SU-DHL-6 (cell line): ENCODE measurements around the gene R3HDM2.

Experiments
- H2AFZ ChIP-seq: fragments of 200-600 bp; sonication (generic); 2 replicates; pipeline ENCODE4 v1.6.1; 2014; ENCODE audit warnings: low read depth, mild to moderate bottlenecking, moderate library complexity, mixed read lengths, antibody characterized with exemption, low read length; ENCODE audit not compliant: severe bottlenecking
- H3F3A ChIP-seq: fragments of 200-600 bp; shearing (Covaris generic); 2 replicates; pipeline ENCODE4 v1.6.0; 2016; ENCODE audit warnings: antibody characterized with exemption, mild to moderate bottlenecking; ENCODE audit not compliant: insufficient read depth
- H3K27ac ChIP-seq: fragments of 200-600 bp; sonication (generic); 2 replicates; pipeline ENCODE4 v1.5.1; 2016; ENCODE audit warnings: low read depth, mild to moderate bottlenecking, low read length, moderate library complexity, mixed read lengths
- H3K27me3 ChIP-seq: fragments of 200-600 bp; sonication (generic), shearing (Covaris generic); 2 replicates; pipeline ENCODE4 v1.6.0; 2014; ENCODE audit warnings: mild to moderate bottlenecking, low read length
- H3K36me3 ChIP-seq: fragments of 200-600 bp; sonication (generic); 2 replicates; pipeline ENCODE4 v1.6.1; 2014; ENCODE audit warnings: mild to moderate bottlenecking, low read length, mixed read lengths
- H3K4me2 ChIP-seq: fragments of 300-600, 200-600 bp; shearing (Covaris generic), sonication (generic); 2 replicates; pipeline ENCODE4 v1.6.0; 2014; ENCODE audit warnings: low read length, low read depth, mild to moderate bottlenecking; ENCODE audit not compliant: poor library complexity, severe bottlenecking
- H3K4me3 ChIP-seq: fragments of 200-600 bp; sonication (generic); 2 replicates; pipeline ENCODE4 v1.5.1; 2014; ENCODE audit warnings: antibody characterized with exemption, low read length, mild to moderate bottlenecking, mixed read lengths; ENCODE audit not compliant: insufficient read depth, poor library complexity, severe bottlenecking
- H3K79me2 ChIP-seq: fragments of 200-600 bp; sonication (generic); 2 replicates; pipeline ENCODE4 v1.6.1; 2014; ENCODE audit warnings: mild to moderate bottlenecking, low read length, moderate library complexity; ENCODE audit not compliant: insufficient read depth
- H3K9ac ChIP-seq: fragments of 200-600 bp; sonication (generic); 2 replicates; pipeline ENCODE4 v1.7.0; 2014; ENCODE audit warnings: mild to moderate bottlenecking, low read length
- H3K9me2 ChIP-seq: fragments of 200-600 bp; sonication (generic); replicated peaks from 2 replicates; pipeline ENCODE4 v1.6.1; 2014; ENCODE audit warnings: low read length; ENCODE audit not compliant: insufficient read depth
- H3K9me3 ChIP-seq: fragments of 200-600 bp; sonication (generic); 2 replicates; pipeline ENCODE4 v1.6.1; 2014; ENCODE audit warnings: low read length, mixed read lengths; ENCODE audit not compliant: insufficient read depth
- H4K20me1 ChIP-seq: fragments of 200-600 bp; sonication (generic); 2 replicates; pipeline ENCODE4 v1.6.1; 2014; ENCODE audit warnings: low read depth, mild to moderate bottlenecking, antibody characterized with exemption, low read length, moderate library complexity, mixed read lengths
- EZH2phosphoT487 ChIP-seq: fragments of 200-600 bp; sonication (generic), shearing (Covaris generic); conservative IDR thresholded peaks from 2 replicates; pipeline ENCODE4 v1.6.1; 2018; ENCODE audit warnings: mild to moderate bottlenecking, antibody characterized with exemption, low read length, moderate library complexity, mixed read lengths
- TF ChIP-seq, protein P1 (sequence below): fragments of 200-600 bp; sonication (generic); IDR thresholded peaks from one replicate; pipeline ENCODE4 v1.5.1; 2017; ENCODE audit warnings: antibody characterized with exemption, mild to moderate bottlenecking, low read length, moderate library complexity; ENCODE audit not compliant: insufficient read depth, poor library complexity, severe bottlenecking

R3HDM2 gene

DNA sequence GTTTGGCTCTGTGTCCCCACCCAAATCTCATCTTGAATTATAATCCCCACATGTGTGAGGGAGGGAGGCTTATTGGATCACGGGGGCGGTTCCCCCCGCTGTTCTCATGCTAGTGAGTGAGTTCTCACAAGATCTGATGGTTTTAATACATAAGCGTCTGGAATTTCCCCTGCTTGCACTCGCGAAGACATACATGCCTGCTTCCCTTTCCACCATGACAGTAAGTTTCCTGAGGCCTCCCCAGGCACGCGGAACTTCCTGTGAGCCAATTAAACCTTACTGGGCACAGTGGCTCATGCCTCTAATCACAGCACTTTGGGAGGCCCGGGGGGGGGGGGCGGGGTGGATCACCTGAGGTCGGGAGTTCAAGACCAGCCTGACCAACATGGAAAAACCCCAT, 60.8 kb downstream of the R3HDM2 start:
- Histone ChIP-seq H3F3A (no peaks in the 10 kb centered on the region), H4K20me1 (no peaks in the 10 kb centered on the region), H3K9me2 (no peaks in the 10 kb centered on the region), H3K4me2 (no peak overlapping the region), H3K9me3 (no peaks in the 10 kb centered on the region), H3K9ac (no peak overlapping the region), H3K79me2 (peaks cover 10% of the 10 kb centered on the region), H3K4me3 (no peak overlapping the region), H2AFZ (no peak overlapping the region), H3K27ac (no peak overlapping the region), H3K36me3 (peaks cover 2% of the 10 kb centered on the region; the same call in 1 of the 2 replicates), H3K27me3 (no peaks in the 10 kb centered on the region)
- no peak for TF ChIP-seq EZH2phosphoT487
- TF ChIP-seq, protein P1, sequence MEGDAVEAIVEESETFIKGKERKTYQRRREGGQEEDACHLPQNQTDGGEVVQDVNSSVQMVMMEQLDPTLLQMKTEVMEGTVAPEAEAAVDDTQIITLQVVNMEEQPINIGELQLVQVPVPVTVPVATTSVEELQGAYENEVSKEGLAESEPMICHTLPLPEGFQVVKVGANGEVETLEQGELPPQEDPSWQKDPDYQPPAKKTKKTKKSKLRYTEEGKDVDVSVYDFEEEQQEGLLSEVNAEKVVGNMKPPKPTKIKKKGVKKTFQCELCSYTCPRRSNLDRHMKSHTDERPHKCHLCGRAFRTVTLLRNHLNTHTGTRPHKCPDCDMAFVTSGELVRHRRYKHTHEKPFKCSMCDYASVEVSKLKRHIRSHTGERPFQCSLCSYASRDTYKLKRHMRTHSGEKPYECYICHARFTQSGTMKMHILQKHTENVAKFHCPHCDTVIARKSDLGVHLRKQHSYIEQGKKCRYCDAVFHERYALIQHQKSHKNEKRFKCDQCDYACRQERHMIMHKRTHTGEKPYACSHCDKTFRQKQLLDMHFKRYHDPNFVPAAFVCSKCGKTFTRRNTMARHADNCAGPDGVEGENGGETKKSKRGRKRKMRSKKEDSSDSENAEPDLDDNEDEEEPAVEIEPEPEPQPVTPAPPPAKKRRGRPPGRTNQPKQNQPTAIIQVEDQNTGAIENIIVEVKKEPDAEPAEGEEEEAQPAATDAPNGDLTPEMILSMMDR: no peak

GRCh38 chr12:57369202-57369601, 61.6 kb downstream of the R3HDM2 start:
- TF ChIP-seq, protein P1: no peak
- TF ChIP-seq EZH2phosphoT487: no peak
- H3K79me2 ChIP-seq: peaks cover 10% of the 10 kb centered on the region

DNA sequence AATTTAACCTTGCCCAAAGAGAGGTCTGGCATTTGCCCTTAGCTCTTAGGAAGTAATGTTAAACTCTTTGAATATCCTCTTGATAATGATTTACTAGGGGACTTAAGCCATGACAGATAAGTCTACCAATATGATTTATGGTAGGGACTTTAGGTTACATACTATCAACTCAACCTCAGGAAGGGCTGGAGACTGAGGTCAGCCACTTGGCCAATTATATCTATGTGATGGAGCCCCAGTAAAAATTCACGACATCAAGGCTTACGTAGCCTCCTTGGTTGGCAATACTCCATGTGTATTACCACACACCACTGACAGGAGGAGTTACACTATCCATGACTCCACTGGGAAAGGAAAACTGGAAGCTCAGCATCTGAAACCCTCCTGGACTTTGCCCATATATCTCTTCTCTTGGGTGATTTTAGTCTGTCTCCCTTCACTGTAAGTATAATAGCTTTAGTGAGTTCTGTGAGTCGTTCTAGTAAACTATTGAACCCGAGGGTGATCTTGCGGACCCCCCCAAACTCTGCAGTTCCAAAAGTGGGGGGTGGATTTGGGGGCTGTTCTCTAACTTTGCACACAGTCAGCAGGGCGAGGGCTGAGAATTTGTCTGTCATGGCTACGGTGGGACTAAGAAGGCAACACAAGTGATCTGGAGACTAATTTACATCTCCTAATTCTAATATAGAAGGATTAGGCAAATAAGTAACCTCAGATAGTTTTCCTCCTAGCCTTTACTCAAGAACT, 62.3 kb downstream of the R3HDM2 start:
- Histone ChIP-seq H3K79me2 (peaks cover 10% of the 10 kb centered on the region), H2AFZ (no peak overlapping the region), H3K4me3 (no peak overlapping the region), H3F3A (no peaks in the 10 kb centered on the region; the same call in 1 of the 2 replicates), H3K27ac (no peak overlapping the region), H4K20me1 (no peaks in the 10 kb centered on the region), H3K9me3 (no peaks in the 10 kb centered on the region), H3K9ac (no peak overlapping the region), H3K9me2 (no peaks in the 10 kb centered on the region), H3K36me3 (peaks cover 2% of the 10 kb centered on the region; the same call in 1 of the 2 replicates), H3K27me3 (no peaks in the 10 kb centered on the region), H3K4me2 (no peak overlapping the region)
- TF ChIP-seq, protein P1: no peak
- no peak for TF ChIP-seq EZH2phosphoT487

More at GRCh38 chr12:57369202-57369601, 61.6 kb downstream of the R3HDM2 start:
- no peak overlapping the region for H3K27ac ChIP-seq
- H3K4me3 ChIP-seq: no peak overlapping the region
- H3K9me3 ChIP-seq: no peaks in the 10 kb centered on the region
- H3F3A ChIP-seq: no peaks in the 10 kb centered on the region
- H3K9me2 ChIP-seq: no peaks in the 10 kb centered on the region
- H4K20me1 ChIP-seq: no peaks in the 10 kb centered on the region
- H3K27me3 ChIP-seq: no peaks in the 10 kb centered on the region
- H3K9ac ChIP-seq: no peak overlapping the region
- no peak overlapping the region for H3K4me2 ChIP-seq
- no peak overlapping the region for H2AFZ ChIP-seq
- peaks cover 2% of the 10 kb centered on the region; the same call in 1 of the 2 replicates for H3K36me3 ChIP-seq
